Stimulated activated CD4-positive, alpha-beta T cell treated with anti-CD3 and anti-CD28 coated beads, Interleukin-12 subunit alpha, Interleukin-12 subunit beta, amount 100 ng/mL, for 4 hours (primary cell): ENCODE data around the gene KIF2A.
A peak's percentile ranks its signal among the peaks of the same experiment; 100 is the strongest.

Source experiments
- DNase-seq: peaks from one replicate; pipeline ENCODE4 v3.0.0-alpha.2; 2020

The KIF2A gene

GRCh38 chr5:62296998-62297397 lies 9.0 kb upstream of the KIF2A start:
- DNase-seq = no peak

- DNase-seq = no peak
These were observed 7.9 kb upstream of the KIF2A start for GRCh38 chr5:62298118-62298517.

- DNase-seq = no peak
These were observed 6.9 kb upstream of the KIF2A start for GRCh38 chr5:62299101-62299500.

GRCh38 chr5:62299600-62299999 lies 6.4 kb upstream of the KIF2A start:
- DNase-seq = no peak

GRCh38 chr5:62305358-62305714 lies 670 bp upstream of the KIF2A start:
- no peak for DNase-seq

- peak; percentile 65 for DNase-seq
These were observed 403 bp downstream of the KIF2A start for GRCh38 chr5:62306323-62306895.

DNA sequence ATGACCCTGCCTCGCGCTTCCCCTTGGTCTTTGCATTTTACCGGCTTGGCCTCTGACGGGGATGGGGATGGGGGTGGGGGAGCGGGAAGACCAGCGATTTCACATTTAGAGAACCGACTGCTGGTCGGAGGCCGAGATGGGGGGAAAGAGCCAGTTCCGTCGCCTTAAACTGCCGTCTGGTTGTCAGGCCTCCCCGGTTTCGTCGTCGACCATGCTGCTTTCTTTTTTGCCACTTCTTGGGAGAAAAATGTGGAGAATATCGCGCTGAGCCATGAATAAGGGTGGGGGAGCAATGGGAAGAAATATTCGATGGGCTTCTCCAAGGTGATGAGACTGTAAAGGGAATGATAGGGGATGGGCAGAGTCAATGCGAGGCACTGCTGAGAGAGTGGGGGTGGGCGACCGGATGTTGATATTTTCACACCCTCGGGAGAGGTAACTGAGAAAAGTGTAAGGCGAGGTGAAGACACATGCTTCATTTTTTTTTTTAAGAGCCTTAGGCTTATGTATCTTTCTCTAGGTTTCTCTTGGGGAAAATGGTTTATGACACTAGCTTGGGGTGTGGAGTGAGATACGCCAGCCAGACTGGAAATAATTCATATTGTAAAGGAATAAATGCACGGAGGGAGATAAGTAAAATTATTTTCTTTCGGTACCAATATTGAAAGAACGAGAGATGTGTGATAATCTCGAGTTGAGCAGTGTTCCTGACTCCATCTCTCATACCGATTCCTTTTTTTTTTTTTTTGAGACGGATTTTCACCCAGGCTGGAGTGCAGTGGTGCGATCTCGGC lies 1.1 kb downstream of the KIF2A start:
- peak; percentile 55 for DNase-seq

DNA sequence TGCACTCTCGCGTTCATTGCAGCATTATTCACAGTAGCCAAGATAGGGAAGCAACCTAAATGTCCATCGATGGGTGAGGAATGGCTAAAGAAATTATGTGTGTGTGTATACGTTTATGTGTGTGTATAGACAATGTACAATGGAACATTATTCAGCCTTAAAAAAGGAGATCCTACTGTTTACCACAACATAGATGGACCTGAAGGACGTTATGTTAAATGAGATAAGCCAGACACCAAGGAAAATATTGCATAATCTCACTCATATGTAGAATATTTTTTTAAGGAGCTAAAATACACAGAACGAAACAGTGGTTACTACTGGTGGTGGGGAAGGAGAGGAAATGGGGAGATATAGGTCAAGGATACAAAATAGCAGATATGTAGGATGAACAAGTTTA lies 2.4 kb downstream of the KIF2A start:
- no peak for DNase-seq

DNA sequence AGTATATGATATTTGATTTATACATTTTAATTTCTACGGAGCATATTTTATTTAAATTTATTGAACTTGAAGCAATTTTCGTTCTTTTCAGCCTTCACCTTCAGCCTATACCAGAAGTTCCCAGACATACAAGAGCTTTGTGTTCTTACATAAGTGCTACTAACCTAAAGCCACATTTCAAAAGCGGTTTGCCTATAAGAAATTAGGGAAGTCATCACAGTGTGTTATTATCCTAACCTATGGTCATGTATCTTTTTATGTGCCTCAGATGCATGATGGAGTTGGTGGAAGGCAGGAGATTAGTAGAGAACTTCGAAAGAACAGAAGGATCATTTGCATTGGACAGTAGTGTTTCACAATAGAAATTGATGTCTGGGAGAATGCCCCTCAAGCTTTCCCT lies 3.1 kb downstream of the KIF2A start:
- no peak for DNase-seq

- no peak for DNase-seq
These were observed 4.6 kb downstream of the KIF2A start for GRCh38 chr5:62310426-62311143.

GRCh38 chr5:62312036-62312435 lies 6.0 kb downstream of the KIF2A start:
- no peak for DNase-seq

- DNase-seq = no peak
These were observed 6.7 kb downstream of the KIF2A start for GRCh38 chr5:62312674-62313073.

DNA sequence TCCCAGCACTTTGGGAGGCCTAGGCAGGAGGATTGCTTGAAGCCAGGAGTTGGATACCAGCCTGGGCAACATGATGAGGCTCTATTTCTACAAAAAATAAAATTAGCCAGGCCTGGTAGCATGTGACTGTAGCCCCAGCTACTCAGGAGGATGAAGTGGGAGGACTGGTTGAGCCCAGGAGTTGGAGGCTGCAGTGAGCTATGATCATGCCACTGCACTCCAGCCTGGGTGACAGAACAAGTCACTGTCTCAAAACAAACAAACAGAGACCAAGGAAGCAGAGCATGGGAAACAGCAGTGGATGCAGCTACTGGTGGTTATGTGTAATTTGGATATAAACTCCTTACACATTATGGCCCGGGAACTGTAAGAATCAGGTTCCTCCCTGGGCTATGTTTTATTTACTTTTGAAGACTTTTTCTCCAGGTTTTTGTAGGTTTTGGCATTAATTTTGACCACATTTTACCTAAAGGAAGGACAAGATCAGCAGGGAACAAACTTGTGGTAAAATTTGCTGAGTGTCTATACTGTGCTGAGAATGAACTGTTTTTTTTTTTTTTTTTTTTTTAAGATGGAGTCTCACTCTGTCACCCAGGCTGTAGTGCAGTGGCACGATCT lies 8.3 kb downstream of the KIF2A start:
- DNase-seq = no peak

DNA sequence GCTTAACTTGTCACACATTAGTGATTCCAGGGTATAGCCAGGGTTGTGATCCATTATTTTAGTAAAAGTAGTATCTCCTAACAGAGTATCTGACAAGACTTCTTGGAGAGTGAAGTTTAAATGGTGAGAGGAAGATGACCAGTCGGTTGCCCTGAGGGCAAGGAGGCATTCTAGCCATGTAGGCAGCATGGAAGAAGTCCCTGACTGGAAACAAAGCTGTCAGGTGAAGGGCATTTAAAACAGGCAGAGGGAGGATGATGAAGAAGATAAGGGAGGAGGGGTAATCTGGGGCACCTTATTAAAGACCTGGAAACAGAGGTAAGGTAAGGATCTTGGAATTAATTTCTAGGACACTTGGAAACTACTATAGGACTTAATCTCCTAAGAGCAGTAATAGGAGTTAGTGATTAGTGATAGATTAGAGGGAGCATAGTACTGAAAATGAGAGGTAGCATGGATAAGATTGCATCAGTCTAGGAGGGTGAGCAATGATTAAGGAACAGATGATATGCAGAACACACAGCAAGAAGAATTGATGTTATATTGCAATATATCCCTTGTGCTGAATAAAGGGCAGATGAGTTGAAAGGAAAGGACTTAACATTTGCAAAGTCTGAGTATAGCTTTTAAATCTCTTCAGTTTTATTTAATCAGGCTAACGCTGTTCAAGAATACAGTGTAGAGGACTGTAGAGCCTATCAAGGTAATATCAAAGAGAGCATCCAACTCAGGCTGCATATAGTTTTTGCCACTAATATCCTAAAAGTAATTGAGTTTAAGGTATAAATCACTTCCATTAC lies 9.6 kb downstream of the KIF2A start:
- no peak for DNase-seq

- no peak for DNase-seq
These were observed 10.1 kb downstream of the KIF2A start for GRCh38 chr5:62316176-62316502.

DNA sequence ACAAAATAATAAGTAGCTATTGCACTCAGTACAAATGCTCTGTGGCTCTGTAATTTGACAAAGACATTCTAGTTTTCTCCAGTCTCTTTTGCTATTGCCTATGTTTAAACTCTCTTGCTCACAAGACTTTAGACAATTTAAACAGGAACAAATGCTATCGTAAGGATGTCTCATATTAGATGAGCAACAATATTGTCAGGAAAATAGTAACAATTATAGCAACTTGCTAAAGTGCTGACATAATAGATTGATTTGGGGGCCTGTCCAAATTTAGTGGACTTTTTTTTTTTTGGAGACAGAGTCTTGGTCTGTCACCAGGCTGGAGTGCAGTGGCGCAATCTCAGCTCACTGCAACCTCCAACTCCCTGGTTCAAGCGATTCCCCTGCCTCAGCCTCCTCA lies 11.8 kb downstream of the KIF2A start:
- DNase-seq = no peak

DNA sequence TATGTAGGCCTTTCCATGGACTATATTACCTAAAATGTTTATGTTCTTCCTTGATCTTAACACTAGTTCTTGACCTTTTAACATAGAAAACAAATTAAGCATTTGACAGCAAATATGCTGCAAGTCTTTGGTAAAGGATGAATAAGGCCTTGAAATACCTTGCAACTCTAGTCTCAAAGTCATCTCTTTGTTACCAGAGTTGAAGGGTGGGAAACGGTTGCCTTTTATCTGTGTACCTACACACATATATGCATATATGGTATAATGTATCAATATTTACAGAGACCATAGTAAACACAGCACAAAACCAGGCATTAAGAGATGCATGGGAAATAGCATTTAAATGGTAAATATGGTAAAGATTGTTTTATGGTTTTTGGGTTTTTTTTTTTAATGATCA lies 16.5 kb downstream of the KIF2A start:
- DNase-seq = no peak

- no peak for DNase-seq
These were observed 20.3 kb downstream of the KIF2A start for GRCh38 chr5:62326302-62326701.

DNA sequence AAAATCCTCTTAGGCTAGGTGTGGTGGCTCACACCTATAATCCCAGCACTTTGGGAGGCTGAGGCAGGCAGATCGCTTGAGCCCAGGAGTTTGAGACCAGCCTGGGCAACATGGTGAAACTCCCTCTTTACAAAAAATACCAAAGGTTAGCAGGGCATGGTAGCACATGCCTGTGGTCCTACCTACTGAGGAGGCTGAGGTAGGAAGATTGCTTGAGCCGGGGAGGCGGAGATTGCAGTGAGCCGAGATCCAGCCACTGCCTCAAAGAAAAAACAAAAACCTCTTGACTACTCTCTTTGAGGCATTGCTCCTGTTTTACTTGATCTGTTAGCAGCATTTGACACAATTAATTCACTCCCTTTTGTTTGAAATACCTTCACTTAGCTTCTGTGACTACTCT lies 20.7 kb downstream of the KIF2A start:
- DNase-seq = no peak

- DNase-seq = no peak
These were observed 21.4 kb downstream of the KIF2A start for GRCh38 chr5:62327138-62328053.

GRCh38 chr5:62328772-62329491 lies 22.9 kb downstream of the KIF2A start:
- no peak for DNase-seq
